Gastroesophageal sphincter (tissue), 4 donors: ENCODE measurements around the gene CST4. TPM values are rescaled to one million over a fixed set of nuclear protein-coding genes. Genes with fewer than 3 reads are reported as not detected.
A peak's percentile ranks its signal among the peaks of the same experiment; 100 is the strongest.
"Not testable (repeated sequence)": the region's sequence is repeated elsewhere in the genome, so short reads cannot be mapped to it uniquely, and the experiment has no call there.

Experiments used
- ATAC-seq: fragments of 150-250 bp; one replicate; pipeline ENCODE4 v1.9.1; 2016; ENCODE audit warnings: mild to moderate bottlenecking, moderate library complexity
- H3K27ac ChIP-seq, 4 donors: fragments of 200-600 bp; sonication (generic) in 3 of 4; 1 replicate in 3 of 4; 2 replicates in 1 of 4; pipeline ENCODE4 v1.5.1; 2016 to 2019
- H3K27me3 ChIP-seq: fragments of 200-600 bp; sonication (generic); one replicate; pipeline ENCODE4 v1.5.1; 2019
- H3K36me3 ChIP-seq, 2 donors: fragments of 200-600 bp; sonication (generic); one replicate each; pipeline ENCODE4 v1.5.1; 2019; ENCODE audit warnings: control low read depth in 1 of 2
- H3K4me1 ChIP-seq, 3 donors: fragments of 200-600 bp; sonication (generic); 1 replicate in 2 of 3; 2 replicates in 1 of 3; pipeline ENCODE4 v1.5.1; 2016 to 2019; ENCODE audit warnings: control low read depth in 2 of 3
- H3K4me3 ChIP-seq, 2 donors: fragments of 200-600 bp; sonication (generic); one replicate each; pipeline ENCODE4 v1.5.1; 2019; ENCODE audit warnings: mild to moderate bottlenecking in 1 of 2, moderate library complexity in 1 of 2
- H3K9me3 ChIP-seq, 3 donors: fragments of 200-600 bp; sonication (generic); one replicate each; pipeline ENCODE4 v1.5.1; 2017 to 2019; ENCODE audit warnings: control low read depth in 2 of 3
- CTCF ChIP-seq, 4 experiments: fragments of 200-600 bp in 2 of 4; fragments of 450-650 bp in 2 of 4; sonication (generic) in 1 of 4; IDR thresholded peaks; one replicate each; pipeline ENCODE4 v1.5.1; 2017 to 2019; ENCODE audit warnings: antibody characterized with exemption in 4 of 4, mild to moderate bottlenecking in 2 of 4, moderate library complexity in 2 of 4
- EP300 ChIP-seq: sonication (generic); formaldehyde crosslinking; IDR thresholded peaks from one replicate; pipeline ENCODE4 v1.6.1; 2017; ENCODE audit warnings: antibody characterized with exemption, mild to moderate bottlenecking
- POLR2A ChIP-seq, 2 donors: fragments of 450-650 bp; IDR thresholded peaks; one replicate each; pipeline ENCODE4 v1.6.1; 2017; ENCODE audit warnings: antibody characterized with exemption in 2 of 2, mild to moderate bottlenecking in 2 of 2, moderate library complexity in 1 of 2
- POLR2AphosphoS5 ChIP-seq: sonication (generic); formaldehyde crosslinking; IDR thresholded peaks from one replicate; pipeline ENCODE4 v1.6.1; 2017; ENCODE audit warnings: antibody characterized with exemption
- WGBS, 2 donors: methylation state at CpG; one replicate each; pipeline ENCODE4 v1.1.5; 2018; ENCODE audit warnings: low coverage in 1 of 2; 5-methylcytosine and 5-hydroxymethylcytosine counted together
- total RNA-seq, 4 donors: library from RNA; depleted of rRNA; stranded (reverse); fragments of >200 nt; gene quantifications; one replicate each; pipeline ENCODE4 v1.1.0, GENCODE V29; 2016

The CST4 gene
- total RNA-seq, 4 donors from 2014 or later: not detected

- no peaks in the 10 kb centered on the region for H3K9me3 ChIP-seq
- ATAC-seq: no peak
- H3K36me3 ChIP-seq: no peaks in the 10 kb centered on the region
- H3K4me1 ChIP-seq: peaks cover 0 to 5% (median 0%) of the 10 kb centered on the region in 3 donors
- H3K27ac ChIP-seq: no peak overlapping the region
- no peak for TF ChIP-seq POLR2AphosphoS5
- no peak for TF ChIP-seq POLR2A (IDR thresholded peaks at IDR 0.05)
- TF ChIP-seq EP300: no peak
- no peak for TF ChIP-seq CTCF (IDR thresholded peaks at IDR 0.05)
- WGBS, 2 donors: 60% methylated on average over 2 of the region's 6 CpGs; no CpG with 5 or more reads in 1 of the 2 donors
- no peaks in the 10 kb centered on the region for H3K27me3 ChIP-seq
- H3K4me3 ChIP-seq: no peak overlapping the region
Measured at GRCh38 chr20:23663180-23663579, 25.7 kb downstream of the CST4 start.

GRCh38 chr20:23662276-23662870, 26.5 kb downstream of the CST4 start:
- Histone ChIP-seq H3K27ac (no peak overlapping the region), H3K27me3 (no peaks in the 10 kb centered on the region), H3K9me3 (no peaks in the 10 kb centered on the region), H3K4me1 (peaks cover 0 to 5% (median 0%) of the 10 kb centered on the region in 3 donors), H3K4me3 (no peak overlapping the region), H3K36me3 (no peaks in the 10 kb centered on the region)
- WGBS, 2 donors: 88% methylated on average over 4 of the region's 9 CpGs
- no peak for ATAC-seq
- no peak for TF ChIP-seq POLR2AphosphoS5
- TF ChIP-seq POLR2A (IDR thresholded peaks at IDR 0.05): no peak
- TF ChIP-seq EP300: no peak

DNA sequence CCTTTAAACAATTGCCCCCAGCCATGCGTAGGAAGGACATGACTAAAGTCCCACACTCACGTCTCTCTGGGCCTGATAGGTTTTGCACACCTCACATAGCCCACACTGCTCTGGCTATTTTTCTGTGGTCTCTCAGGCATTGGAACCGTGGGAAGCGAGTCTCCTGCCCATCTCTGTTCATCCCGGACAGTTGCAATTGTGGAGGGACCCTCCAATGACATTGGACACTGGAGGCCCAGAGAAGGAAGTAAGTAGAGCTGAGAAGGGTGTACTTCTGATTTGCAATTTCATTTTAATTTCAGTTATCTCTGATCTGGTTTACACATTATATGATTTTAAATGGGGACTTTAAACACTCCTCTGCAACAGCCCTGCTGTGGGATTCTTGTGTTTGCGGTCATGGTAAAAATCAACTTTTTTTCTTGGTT, 27.8 kb downstream of the CST4 start:
- H3K27ac ChIP-seq: no peak overlapping the region
- H3K4me1 ChIP-seq: peaks cover 0 to 16% (median 5%) of the 10 kb centered on the region in 3 donors
- WGBS, 2 donors: 81 to 98% methylated on average over 5 to 6 of the region's 6 CpGs
- no peaks in the 10 kb centered on the region for H3K9me3 ChIP-seq
- ATAC-seq: no peak
- H3K4me3 ChIP-seq: no peak overlapping the region
- no peaks in the 10 kb centered on the region for H3K36me3 ChIP-seq
- TF ChIP-seq POLR2AphosphoS5 (no peak), CTCF (IDR thresholded peaks at IDR 0.05) (no peak), POLR2A (IDR thresholded peaks at IDR 0.05) (no peak), EP300 (no peak)
- H3K27me3 ChIP-seq: peaks cover 6% of the 10 kb centered on the region

GRCh38 chr20:23659989-23660837, 28.6 kb downstream of the CST4 start:
- Histone ChIP-seq H3K4me3 (no peak overlapping the region), H3K27me3 (peaks cover 12% of the 10 kb centered on the region), H3K36me3 (no peaks in the 10 kb centered on the region), H3K4me1 (peaks cover 0 to 23% (median 12%) of the 10 kb centered on the region in 3 donors), H3K9me3 (no peaks in the 10 kb centered on the region), H3K27ac (peak overlapping the region in 3 of 4 donors; percentile 18 to 63 (median 53))
- ATAC-seq: peak; percentile 59
- WGBS, 2 donors: 27 to 44% methylated on average over 6 to 7 of the region's 8 CpGs
- TF ChIP-seq POLR2A (IDR thresholded peaks at IDR 0.05): no peak
- TF ChIP-seq CTCF (IDR thresholded peaks at IDR 0.05): no peak
- no peak for TF ChIP-seq EP300
- TF ChIP-seq POLR2AphosphoS5: no peak

GRCh38 chr20:23659610-23659988, 29.2 kb downstream of the CST4 start:
- 78% methylated on average over 2 of the region's 2 CpGs; no CpG with 5 or more reads in 1 of the 2 donors for WGBS, 2 donors
- not testable (repeated sequence) for H3K4me3 ChIP-seq, ATAC-seq, H3K9me3 ChIP-seq, H3K36me3 ChIP-seq, H3K27ac ChIP-seq
- peaks cover 12% of the 10 kb centered on the region for H3K27me3 ChIP-seq
- H3K4me1 ChIP-seq: peaks cover 0 to 27% (median 14%) of the 10 kb centered on the region in 3 donors
